Caco-2 (cell line): ENCODE measurements around the gene GNAQ. TPM values are rescaled to one million over a fixed set of nuclear protein-coding genes. Genes with fewer than 3 reads are reported as not detected.

Experiments
- BruUV-seq: library from RNA; stranded (reverse); fragments of 400-500 nt; replicated peaks from 2 replicates; lab custom pipeline; 2021; lab: Mats Ljungman, UMichigan
- CTCF ChIA-PET: fragments of 300-600 bp; sonication (Branson Sonifier 250); formaldehyde crosslinking; loops from one replicate; lab custom pipeline; 2022; ENCODE audit warnings: antibody characterized with exemption; lab: Charles Lee
- POLR2A ChIA-PET: fragments of 300-600 bp; sonication (Branson Sonifier 250); formaldehyde crosslinking; loops from one replicate; lab custom pipeline; 2022; ENCODE audit warnings: antibody characterized with exemption; lab: Charles Lee
- DNase-seq, 2 experiments: peaks; one replicate each; pipeline versions ENCODE4 v3.0.0 to v3.0.0-alpha.2; 2020 to 2022
- H3K27me3 ChIP-seq: replicated peaks from 2 replicates; pipeline ENCODE4 v1.6.0; 2011; ENCODE audit warnings: low read length; ENCODE audit not compliant: control insufficient read depth, insufficient read depth
- H3K36me3 ChIP-seq: 2 replicates; pipeline ENCODE4 v1.5.1; 2011; ENCODE audit warnings: low read length; ENCODE audit not compliant: control insufficient read depth, insufficient read depth
- H3K4me1 ChIP-seq: fragments of 250-450 bp; sonication (Bioruptor Pico); 2 replicates; pipeline ENCODE4 v1.5.1; 2020; ENCODE audit warnings: mild to moderate bottlenecking
- H3K4me3 ChIP-seq: 2 replicates; pipeline ENCODE4 v1.5.1; 2011; ENCODE audit warnings: low read depth, mild to moderate bottlenecking, control low read depth, low read length
- H3K9me3 ChIP-seq: fragments of 250-450 bp; sonication (Bioruptor Pico); 2 replicates; pipeline ENCODE4 v1.5.1; 2020; ENCODE audit warnings: mild to moderate bottlenecking, moderate library complexity
- H3K27ac Mint-ChIP-seq: one replicate; pipeline ENCODE4 v1.8.0; 2022; ENCODE audit warnings: mixed read lengths; ENCODE audit not compliant: unreplicated experiment
- H3K27me3 Mint-ChIP-seq: one replicate; pipeline ENCODE4 v1.8.0; 2022; ENCODE audit warnings: mixed read lengths; ENCODE audit not compliant: insufficient read depth, unreplicated experiment
- H3K36me3 Mint-ChIP-seq: one replicate; pipeline ENCODE4 v1.8.0; 2022; ENCODE audit warnings: mild to moderate bottlenecking, mixed read lengths; ENCODE audit not compliant: insufficient read depth, unreplicated experiment
- H3K4me1 Mint-ChIP-seq: one replicate; pipeline ENCODE4 v1.8.0; 2022; ENCODE audit warnings: low read depth, mixed read lengths; ENCODE audit not compliant: unreplicated experiment
- H3K4me3 Mint-ChIP-seq: one replicate; pipeline ENCODE4 v1.8.0; 2022; ENCODE audit warnings: mild to moderate bottlenecking, moderate library complexity, mixed read lengths; ENCODE audit not compliant: unreplicated experiment
- H3K9me3 Mint-ChIP-seq: one replicate; pipeline ENCODE4 v1.8.0; 2022; ENCODE audit warnings: mixed read lengths; ENCODE audit not compliant: unreplicated experiment
- CTCF ChIP-seq, 2 experiments: fragments of 200-600 bp in 1 of 2; IDR thresholded peaks; 1 replicate in 1 of 2; 2 replicates in 1 of 2; pipeline versions ENCODE4 v1.5.1 to v1.8.0; 2011 to 2022; ENCODE audit warnings: antibody characterized with exemption in 1 of 2, control low read depth in 1 of 2, inconsistent platforms in 1 of 2, low read depth in 1 of 2, low read length in 1 of 2, mild to moderate bottlenecking in 1 of 2, moderate library complexity in 1 of 2; ENCODE audit not compliant: insufficient read depth in 1 of 2, severe bottlenecking in 1 of 2, unreplicated experiment in 1 of 2
- intact Hi-C: fragments of 100-400 bp; cut with micrococcal nuclease; formaldehyde crosslinking; loops from one replicate; pipeline ENCODE4 v1.10.0; 2022; ENCODE audit not compliant: unreplicated experiment
- total RNA-seq: library from RNA; stranded (reverse); gene quantifications from 2 replicates; pipeline ENCODE4 v1.2.3, GENCODE V29; 2022

GNAQ gene
- total RNA-seq, 1 experiment from 2014 or later = 10.1 TPM

- H3K9me3 ChIP-seq = no peaks in the 10 kb centered on the region
- H3K36me3 ChIP-seq = no peaks in the 10 kb centered on the region
- no peaks in the 10 kb centered on the region for H3K27me3 ChIP-seq
- ChIA-PET POLR2A (no interaction called here), CTCF (no interaction called here)
- no peak overlapping the region for H3K27ac Mint-ChIP-seq
- no peak overlapping the region for H3K4me3 Mint-ChIP-seq
- intact Hi-C loops = no loop called here
- H3K9me3 Mint-ChIP-seq = no peaks in the 10 kb centered on the region
- no peaks in the 10 kb centered on the region for H3K36me3 Mint-ChIP-seq
- no peak overlapping the region for H3K4me3 ChIP-seq
- no peaks in the 10 kb centered on the region for H3K4me1 Mint-ChIP-seq
- BruUV-seq = no TSS peak
- H3K4me1 ChIP-seq = no peaks in the 10 kb centered on the region
- no peak for TF ChIP-seq CTCF (IDR thresholded peaks at IDR 0.05; ENCODE audit: insufficient read depth in 1 of 2, low read depth in 1 of 2, low read length in 1 of 2, severe bottlenecking in 1 of 2, unreplicated experiment in 1 of 2)
- no peaks in the 10 kb centered on the region for H3K27me3 Mint-ChIP-seq
- no peak for DNase-seq
Observed at GRCh38 chr9:77907585-77907984, 124.0 kb downstream of the GNAQ start.

DNA sequence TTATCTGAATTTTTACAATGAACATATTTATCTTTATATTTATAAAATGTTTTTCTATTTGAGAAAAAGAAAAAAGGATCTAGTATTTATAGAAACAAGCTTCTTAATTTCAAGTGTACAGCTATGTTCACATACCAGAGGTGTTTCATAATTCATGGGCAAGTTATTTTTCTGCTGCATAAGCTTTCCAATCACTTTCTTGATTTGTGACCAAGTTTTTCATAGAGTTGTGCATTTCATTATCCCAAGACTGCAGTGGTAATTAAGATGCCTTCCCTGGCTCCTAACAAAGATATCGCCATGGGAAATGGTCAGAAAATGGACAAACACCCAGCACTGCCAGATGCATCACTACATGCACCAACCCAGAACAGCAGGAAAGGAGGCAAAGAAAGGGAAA lies 124.6 kb downstream of the GNAQ start:
- no peaks in the 10 kb centered on the region for H3K36me3 Mint-ChIP-seq
- no peaks in the 10 kb centered on the region for H3K4me1 ChIP-seq

DNA sequence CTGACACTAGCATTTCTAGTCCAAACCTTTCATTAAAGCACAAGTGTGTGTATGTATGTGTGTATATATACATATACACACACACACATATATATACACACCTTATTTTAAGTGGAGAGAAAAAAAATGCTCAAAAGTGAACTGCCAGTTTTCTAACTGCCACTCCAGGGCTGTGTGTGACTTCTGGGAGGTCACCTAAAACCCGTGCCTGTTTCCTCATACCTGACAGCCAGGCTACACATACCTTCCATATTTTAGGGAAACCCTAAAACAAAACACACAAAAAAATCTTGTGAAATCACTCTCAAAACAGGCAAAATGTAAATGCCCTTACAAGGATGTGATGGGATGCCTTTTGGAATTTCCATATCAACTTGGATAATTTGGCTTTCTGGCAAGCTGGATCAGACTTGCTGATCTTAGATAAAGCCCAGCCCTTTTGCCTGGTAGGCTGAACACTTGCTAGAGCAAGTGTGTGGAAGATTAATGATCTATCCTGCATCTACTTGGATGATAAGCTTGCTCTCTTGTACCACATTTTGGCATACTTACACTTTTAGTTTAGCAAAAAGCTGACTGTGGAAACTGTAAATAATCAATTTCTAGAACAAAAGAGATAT lies 127.8 kb downstream of the GNAQ start:
- no peak for TF ChIP-seq CTCF (IDR thresholded peaks at IDR 0.05; ENCODE audit: insufficient read depth in 1 of 2, low read depth in 1 of 2, low read length in 1 of 2, severe bottlenecking in 1 of 2, unreplicated experiment in 1 of 2)
- intact Hi-C loops = no loop called here
- Mint-ChIP-seq H3K27me3 (no peaks in the 10 kb centered on the region), H3K27ac (no peak overlapping the region), H3K36me3 (no peaks in the 10 kb centered on the region), H3K4me3 (no peak overlapping the region), H3K9me3 (no peaks in the 10 kb centered on the region), H3K4me1 (no peaks in the 10 kb centered on the region)
- Histone ChIP-seq H3K4me1 (no peaks in the 10 kb centered on the region), H3K4me3 (no peak overlapping the region), H3K36me3 (no peaks in the 10 kb centered on the region), H3K9me3 (no peaks in the 10 kb centered on the region), H3K27me3 (no peaks in the 10 kb centered on the region)
- no TSS peak for BruUV-seq
- CTCF ChIA-PET = no interaction called here
- POLR2A ChIA-PET = no interaction called here
- DNase-seq = no peak

More for the DNA sequence above, 124.6 kb downstream of the GNAQ start:
- no peak for DNase-seq
- no peaks in the 10 kb centered on the region for H3K9me3 Mint-ChIP-seq
- ChIA-PET CTCF (no interaction called here), POLR2A (no interaction called here)
- no peaks in the 10 kb centered on the region for H3K4me1 Mint-ChIP-seq
- H3K27me3 Mint-ChIP-seq = no peaks in the 10 kb centered on the region
- no peaks in the 10 kb centered on the region for H3K36me3 ChIP-seq
- no peak overlapping the region for H3K4me3 Mint-ChIP-seq
- intact Hi-C loops = no loop called here
- no peaks in the 10 kb centered on the region for H3K9me3 ChIP-seq
- H3K4me3 ChIP-seq = no peak overlapping the region
- no peak overlapping the region for H3K27ac Mint-ChIP-seq
- TF ChIP-seq CTCF (IDR thresholded peaks at IDR 0.05; ENCODE audit: insufficient read depth in 1 of 2, low read depth in 1 of 2, low read length in 1 of 2, severe bottlenecking in 1 of 2, unreplicated experiment in 1 of 2) = no peak
- no TSS peak for BruUV-seq
- no peaks in the 10 kb centered on the region for H3K27me3 ChIP-seq
